ENCODE measurements around the gene RAB11FIP3.

Gene RAB11FIP3

DNA sequence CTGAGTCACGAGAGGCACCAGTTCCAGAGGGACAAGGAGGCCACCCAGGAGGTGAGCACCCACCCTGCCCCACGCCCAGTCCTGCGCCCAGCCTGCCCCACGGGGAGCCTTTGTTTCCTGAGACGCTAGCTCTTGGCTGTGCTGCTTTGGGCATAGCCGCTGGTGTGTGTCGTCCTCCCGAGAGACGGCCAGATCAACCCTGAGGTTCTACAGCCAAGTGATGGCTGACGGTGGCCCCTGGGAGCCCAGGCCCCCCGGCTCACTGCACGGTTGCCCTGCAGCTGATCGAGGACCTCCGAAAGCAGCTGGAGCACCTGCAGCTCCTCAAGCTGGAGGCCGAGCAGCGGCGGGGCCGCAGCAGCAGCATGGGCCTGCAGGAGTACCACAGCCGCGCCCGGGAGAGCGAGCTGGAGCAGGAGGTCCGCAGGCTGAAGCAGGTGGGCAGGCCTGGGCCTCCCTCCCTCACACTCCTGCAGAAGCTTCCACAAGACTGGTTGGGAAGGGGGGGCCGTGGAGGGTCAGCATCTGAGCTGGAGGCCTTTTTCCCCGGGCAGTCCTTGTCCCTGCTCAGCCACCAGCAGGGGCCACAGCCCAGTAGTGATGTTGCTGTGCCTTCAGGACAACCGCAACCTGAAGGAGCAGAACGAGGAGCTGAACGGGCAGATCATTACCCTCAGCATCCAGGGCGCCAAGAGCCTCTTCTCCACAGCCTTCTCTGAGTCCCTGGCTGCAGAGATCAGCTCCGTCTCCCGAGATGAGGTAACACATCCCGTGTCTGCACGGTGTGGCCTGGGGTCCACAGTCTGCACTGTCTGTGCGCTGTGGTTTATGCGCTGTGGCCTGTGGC is 94.6 kb downstream of the RAB11FIP3 start:
- DNase-seq: no peak

DNA sequence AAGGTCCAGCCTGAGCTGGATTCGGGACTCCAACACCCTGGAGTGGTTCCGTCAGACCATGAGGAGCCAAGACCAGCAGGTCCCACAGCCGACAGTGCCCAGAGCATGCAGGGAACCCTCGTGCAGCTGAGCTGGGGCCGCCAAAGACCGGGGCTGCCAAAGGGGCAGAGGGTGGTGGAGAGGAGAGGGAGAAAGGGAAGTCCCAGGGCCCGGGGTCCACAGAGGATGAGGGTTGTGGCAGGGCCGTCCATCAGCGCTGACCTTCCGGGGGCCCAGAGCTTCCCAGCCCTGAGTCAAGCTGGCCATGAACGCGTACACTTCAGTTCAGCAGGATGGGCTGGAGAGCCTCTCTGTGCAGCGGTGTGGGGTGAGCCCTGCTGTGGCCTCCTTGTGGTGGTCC is 95.4 kb downstream of the RAB11FIP3 start:
- no peak for DNase-seq

DNA sequence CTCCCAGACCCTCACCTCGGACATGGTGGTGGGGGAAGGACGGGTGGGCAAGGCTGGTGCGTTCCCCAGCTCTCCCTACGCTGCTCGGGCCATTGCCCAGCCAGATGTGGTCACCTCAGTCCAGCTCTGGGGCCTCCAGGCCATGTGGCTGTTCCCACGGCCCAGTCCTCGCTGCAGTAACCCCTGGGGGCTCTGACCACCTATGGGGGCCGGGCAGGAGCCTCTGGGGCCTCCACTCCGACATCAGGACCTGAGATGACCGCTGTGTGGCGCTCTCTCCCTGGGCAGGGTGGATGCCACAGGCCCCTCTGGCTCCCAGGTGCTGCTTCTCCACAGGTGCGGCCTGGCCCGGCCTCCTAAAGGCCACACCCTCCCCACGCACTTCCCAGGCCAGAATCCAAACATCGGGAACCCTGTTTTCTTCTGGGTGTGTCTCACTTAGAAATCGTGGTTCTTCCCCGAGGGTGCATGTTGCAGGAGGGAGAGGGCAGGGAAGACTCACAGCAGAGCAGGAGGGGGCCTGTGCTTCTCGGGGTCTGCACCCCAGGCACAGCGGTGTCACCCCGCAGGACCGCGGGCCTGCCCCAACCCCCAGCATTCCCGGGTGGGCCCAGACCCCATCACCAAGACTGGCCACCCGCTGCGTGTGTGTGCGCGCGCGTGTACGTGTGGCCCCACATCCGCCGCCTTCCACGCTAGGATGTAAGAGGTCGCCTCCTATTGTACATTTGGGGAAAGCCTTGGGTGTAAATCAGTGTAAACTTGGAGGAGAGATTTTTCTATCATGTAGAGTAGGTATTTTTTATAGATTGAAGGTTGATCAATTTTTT is 96.1 kb downstream of the RAB11FIP3 start:
- no peak for DNase-seq

DNA sequence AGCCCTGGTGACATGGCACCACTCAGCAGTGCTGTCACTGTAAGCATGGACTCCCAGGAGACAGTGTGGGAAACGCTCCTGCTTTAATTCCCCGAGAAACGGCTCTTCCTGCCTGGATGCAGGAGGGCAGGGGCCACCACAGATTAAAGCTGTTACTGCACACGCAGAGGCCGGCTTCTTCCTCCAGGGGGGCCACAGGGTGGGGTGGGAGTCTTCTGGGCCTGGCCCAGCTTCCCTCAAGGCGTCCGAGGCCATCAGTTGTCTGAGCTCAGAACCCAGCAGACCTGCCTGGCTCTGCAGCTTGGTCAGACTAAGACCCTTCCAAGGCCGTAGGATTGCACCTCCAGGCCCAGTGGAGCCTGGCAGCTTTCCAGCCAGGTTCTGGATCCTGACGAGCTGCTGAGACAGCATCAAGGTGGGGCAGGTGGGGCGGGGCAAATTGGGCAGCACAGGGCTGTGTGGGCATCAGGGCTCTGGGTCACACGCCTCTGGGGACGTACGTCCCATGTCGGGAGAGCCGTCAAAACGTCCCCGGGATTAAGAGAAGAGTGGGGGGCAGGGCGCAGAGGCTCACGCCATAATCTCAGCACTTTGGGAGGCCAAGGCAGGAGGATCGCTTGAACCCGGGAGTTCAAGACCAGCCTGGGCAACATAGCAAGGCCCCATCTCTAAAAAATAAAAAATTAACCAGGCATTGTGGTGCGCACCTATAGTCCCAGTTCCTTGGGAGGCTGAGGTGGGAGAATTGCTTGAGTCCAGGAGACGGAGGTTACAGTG is 97.1 kb downstream of the RAB11FIP3 start:
- no peak for DNase-seq

DNA sequence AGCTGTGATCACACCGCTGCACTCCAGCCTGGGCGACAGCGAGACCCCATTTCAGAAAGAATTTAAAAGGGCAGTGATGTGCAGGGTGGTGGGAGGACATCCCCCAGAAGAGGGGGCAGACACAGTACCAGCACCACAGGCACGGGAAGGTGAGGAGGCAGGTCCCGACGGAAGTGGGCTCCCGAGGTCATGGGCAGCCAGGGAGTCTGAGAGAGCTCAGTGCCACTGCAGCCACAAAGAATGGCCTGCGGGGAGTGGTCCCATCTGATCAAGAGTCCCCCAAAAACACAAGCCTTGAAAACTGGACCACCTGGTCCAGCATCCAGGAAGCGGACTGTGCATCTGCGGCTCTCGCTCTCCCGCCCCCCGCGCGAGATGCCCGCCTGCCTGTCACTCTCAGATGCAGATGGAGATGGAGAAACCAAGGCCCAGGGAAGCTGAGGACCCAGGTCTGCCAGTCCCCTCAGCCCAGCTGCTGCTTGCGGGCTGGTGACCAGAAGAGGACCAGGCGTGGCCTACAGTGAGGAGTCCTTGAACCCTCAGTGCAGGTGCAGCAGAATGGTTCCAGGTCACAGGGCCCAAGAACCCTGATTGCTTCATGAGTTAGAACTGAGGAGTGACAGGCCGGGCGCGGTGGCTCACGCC is 97.8 kb downstream of the RAB11FIP3 start:
- DNase-seq: no peak

DNA sequence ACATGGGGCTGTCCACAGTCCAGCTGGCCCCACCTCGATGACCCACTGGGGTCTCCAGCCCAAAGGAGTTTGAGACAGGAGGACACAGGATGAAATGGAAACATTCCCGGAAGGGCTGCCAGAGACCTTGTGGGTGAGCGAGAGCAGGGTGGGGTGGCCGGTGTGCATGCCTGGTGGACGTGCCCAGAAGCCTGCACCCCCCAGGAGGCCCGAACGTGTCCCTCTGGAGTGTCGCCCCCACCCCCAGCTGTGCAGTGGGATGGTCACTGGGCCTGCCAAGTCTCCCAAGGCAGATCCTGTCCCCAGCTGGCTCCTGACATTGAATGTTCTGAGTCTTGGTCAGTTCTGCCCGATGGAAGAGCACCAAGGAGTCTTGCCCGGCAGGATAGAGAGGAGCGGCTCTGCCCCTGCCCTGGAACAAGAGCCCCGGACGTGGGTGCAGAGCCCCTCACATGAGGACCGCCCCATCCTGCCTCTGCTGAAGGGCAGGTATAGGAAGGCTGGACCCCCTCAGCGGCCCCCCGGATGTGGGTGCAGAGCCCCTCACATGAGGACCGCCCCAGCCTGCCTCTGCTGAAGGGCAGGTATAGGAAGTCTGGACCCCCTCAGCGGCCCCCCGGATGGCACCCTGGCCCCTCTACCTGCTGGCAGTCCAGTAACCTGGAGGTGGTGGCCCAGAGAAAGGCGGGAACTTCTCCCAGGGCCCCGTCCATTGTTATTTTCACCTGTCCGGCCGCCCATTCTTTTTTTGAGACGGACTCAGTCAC is 99.0 kb downstream of the RAB11FIP3 start:
- no peak for DNase-seq

DNA sequence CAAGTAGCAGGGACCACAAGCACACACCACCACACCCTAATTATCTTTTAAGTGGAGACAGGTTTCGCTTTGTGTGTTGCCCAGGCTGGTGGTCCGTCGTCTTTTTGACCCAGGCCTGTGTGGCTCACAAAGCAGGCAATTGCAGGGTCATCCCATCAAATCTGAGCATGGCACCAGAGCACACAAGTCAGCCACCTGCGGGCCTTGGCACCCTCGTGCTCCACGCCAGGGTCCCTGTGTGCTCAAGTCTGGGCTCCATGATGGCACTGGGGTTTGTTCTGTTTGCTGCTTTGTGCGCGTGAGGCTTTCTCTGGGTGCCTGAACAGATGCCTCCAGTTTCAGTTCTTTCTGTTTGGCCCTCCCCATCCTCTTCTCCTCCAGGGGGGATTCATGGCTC is 99.7 kb downstream of the RAB11FIP3 start:
- no peak for DNase-seq

DNA sequence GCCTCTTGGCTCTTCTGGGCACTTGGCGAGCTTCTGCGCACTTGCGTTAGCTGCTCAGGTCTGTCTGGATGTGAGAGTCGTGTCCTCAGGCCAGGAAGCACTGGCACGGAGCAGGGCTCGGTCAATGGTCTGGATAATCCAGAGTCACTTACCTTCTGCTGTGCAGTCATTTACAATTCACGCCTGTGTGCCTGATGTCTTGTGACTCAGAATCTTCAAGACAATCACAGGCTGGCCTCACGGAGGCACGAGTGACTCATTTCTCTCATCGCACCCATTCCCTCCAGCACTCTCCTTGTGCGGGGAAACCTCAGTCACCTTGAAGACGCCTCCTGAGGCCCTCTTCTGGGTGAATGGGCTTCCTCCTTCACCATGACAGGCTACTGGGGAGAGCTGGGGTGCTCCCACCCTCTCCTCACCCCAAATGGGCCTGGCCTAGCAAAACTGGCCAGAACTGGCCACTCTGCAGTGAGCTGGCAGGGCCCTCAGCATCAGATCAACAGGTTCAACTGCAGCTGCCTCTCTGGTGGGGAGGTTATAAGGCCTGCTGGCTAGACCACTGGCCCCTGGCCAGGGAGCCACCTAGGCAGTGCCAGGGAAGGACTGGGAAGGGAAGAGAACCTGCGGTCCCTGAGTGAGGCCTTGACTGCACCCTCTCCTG is 100.2 kb downstream of the RAB11FIP3 start:
- no peak for DNase-seq

DNA sequence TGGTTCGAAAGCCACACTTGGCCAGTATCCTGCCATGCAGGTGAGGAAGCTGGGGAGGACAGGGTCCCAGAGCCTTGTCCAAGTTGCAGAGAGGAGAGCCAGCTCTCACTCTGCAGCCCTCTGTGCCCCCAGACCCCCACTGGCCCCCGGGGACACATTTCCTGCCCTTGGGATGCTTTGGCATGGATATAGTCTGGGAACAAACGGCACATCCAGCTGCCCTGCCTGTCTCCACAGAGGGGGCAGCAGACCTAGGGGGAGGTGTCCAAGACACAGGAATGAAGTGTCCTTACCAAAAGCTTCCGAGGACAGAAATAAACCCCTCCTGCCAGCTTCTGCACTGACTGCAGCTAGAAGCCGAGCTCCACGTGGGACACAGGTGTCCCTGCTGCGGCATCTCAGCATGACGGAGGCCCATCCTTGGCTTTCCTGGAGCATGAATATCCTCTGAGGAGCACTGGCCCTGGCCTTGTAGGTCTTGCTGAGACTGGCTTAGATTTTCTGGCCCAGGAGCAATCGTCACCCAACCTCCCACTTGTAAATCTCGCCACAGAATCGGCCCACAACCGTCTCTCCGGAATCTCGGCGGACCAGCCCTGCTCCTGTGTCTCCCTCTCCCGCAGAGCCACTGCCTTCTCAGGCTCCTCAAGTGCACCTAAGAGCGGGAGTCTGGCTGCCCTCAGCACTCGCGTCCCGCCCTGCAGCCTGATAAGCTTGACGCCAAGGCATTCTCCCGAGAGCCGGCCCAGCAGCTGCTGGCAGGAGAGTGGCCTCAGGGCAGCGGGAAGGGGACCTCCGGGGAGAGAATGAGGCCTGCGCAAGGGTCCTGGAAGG is 100.9 kb downstream of the RAB11FIP3 start:
- DNase-seq: no peak

DNA sequence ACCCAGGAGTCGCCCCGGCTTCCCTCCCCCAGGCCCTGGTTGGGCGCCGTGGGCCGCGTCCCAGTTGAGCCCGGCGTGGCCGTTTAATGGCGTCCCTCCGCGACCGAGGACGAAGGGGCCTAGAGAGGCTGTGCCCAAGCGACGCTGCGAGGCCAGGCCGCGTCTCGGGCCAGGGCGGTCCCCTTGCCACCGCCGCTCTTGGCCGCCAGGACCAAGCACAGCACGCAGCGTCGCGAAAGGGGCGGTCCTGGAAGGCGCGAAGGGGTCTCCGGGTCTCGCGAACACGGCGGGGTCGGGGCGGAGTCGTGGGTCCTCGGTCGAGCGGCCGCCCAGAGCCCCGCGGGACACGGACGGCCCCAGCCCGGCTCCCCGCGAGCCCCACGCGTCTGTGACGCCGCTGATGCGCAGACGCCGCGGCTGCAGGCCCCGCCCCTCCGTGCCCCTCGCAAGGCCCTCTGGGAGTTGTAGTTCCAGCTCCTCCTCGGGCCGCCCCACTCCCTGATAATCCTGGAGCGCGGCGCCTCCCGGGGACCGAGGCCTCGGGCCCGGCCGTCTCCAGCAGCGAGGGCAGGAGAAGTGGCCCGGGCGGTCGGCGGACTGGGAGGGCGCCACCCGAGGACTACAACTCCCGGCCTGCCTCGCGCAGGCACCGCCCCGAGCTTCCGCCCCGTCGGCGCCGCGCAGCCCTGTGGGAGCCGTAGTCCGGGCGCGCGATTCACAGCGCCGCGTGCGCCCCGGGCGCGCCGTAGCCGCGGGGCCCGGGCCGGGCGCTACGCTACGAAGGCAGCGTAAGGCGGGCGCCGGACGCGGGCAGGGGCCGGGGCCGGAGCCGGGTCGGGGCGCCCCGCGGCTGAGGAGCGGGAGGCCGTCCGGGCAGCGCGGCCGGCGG is 101.8 kb downstream of the RAB11FIP3 start, which contains the start of gene CAPN15:
CAPN15 (plus strand) TSS at position 698 of the 889 bp plus-strand sequence. CDS start 19,127 bp downstream, outside the sequence.
- no peak for DNase-seq

DNA sequence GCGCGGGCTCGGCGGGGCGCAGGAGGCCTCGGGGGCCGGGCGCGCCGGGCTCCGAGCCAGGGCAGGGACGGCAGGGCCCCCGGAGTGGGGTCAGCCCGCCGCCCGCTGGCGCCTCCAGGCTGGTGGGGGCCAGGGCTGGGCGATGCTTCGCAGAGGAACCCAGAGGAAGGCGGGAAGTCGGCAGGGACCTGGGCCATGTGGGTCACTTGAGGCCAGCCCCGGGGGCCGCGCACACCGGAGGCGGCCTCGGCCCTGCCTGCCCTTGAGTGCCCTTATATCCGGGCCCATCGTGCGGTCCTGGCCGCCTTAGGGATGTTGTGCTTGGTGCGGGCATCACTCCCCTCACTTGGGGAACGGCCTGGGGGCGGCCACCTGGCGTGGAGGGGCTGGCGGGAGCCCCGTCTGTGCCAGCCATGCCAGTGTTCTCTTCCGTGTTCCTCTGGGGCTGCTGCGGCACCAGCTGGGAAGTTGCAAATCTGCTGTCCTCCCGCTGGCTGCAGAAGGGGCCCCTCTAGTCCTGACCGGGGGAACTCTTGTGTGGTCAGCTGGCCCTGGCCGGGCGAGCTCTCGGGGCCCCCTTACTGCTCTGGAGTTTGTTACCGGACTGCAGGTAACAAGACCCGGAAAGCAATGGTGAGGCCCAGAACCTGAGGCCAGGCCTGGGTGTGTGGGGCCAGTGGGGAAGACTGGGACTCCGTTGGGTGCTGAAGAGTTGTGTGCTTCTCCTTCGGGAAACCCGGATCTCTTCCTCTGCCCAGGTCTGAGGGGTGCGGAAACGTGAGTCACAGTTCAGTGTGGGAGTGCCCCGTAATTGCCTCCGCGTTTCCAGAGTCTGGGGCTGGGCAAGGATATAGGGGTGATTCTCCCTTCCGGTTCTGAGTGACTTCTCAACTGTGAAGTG is 102.9 kb downstream of the RAB11FIP3 start:
- DNase-seq: no peak

DNA sequence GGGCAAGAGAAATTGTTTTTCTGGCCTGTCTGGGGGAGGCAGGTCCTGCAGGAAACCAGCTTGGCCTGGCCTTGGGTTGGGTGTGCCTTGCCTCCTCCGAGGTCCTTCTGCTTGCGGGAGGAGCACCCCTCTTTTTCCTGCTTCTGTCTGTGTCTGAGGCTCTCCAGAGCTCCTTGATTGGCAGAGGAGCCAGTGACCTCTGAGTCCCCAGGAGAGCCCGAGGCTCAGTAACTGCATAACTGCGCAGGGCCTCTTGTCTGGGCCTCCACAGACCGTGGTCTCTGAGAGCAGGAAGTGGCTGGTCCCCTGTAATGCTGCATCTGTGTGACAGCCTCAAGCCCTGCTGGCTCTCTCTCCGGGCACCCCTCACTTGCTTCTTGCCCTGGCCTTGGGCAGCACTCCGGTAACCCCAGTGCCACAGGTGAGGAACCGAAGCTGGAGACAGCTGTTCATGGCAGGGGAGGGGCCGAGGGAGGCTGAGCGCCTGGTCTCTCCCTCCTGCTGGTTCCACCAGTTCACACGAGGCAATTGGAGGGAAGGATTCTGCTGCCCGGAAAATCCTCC is 103.6 kb downstream of the RAB11FIP3 start:
- no peak for DNase-seq

DNA sequence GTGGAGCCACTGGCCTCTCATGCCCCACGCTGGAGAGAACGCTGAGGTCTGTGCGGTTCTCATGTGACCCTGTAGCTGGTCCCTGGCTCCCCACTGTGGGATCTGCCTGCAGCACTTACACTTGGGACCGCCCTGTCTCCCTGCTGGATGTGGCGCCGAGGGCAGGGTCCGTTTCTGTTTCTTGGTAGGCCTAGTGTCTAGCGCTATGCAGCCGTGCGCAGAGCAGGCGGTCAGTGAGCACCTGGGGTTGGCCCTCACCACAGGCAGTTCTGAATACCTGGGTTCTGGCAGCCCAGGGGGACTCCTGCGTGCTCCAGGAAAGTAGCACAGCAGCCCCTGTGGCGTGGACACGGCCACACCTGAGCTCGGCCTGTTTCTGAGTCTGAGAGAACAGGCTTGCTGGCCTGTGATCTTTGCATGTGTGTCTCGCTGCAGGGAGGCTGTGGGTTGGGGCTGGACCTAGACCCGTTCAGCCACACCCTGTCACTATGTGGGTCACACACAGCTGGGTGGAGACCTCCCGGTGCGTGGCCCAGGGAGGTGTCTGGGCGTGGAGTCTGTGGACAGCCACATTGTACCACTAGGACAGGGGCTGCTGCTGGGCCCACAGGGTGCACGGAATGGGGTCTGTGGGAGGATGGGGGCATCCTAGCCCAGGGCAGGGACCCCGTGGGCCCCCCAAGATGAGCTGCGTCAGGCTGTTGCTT is 104.8 kb downstream of the RAB11FIP3 start:
- DNase-seq: no peak

DNA sequence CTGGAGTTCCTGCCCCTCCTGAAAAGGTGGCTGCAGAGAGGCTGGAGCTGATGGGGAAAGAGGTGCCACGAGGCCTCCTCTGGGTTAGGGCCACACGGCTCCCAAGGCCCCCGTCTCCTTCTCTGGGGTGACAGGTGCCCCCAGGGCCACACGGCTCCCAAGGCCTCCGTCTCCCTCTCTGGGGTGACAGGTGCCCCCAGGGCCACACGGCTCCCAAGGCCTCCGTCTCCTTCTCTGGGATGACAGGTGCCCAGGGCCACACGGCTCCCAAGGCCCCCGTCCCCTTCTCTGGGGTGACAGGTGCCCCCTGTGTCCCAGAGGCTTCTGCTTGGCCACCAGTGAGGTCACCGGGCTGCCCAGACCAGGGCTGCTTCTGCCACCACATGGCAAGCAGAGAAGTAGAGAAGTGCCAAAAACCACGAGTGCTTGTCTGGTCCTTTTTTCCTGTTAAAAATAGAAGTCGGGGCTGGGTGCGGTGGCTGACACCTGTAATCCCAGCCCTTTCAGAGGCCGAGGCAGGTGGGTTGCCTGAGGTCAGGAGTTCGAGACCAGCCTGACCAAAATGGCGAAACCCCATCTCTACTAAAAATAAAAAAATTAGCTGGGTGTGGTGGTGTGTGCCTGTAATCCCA is 106.2 kb downstream of the RAB11FIP3 start:
- no peak for DNase-seq

DNA sequence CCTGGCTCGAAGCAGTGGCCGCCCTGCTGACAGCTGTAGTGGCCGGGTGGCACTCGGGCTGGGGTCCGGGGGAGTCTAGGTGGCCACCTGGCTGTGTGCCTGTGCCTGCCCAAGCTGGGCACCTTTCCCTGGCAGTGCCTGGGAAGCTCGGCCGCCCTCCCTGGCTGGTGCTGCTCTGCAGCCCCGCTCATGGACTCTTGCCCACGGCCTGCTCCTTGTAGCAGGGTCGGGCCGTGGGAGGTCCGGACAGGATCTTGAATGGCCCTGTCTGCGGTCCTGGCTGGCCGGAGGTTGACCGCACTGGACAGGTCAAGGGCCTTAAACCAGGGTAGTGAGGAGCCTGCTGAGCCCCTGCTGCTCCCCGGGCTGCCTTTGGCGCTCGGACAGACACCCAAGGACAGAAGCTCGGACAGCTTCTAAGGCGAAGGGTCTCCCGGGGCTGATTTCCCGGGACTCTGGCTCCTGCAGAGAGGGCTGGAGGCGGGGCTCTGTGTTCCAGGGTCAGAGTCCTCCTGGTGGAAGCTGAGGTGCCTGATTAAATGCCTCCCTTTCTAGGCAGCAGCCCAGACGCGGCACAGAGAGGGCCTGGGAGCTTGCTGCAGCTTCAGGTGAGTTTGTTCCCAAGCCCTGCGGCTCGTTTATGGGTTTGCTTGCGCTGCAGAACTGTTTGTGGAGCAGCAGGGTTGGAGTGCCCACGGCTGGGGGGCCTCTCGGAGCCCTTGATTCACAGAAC is 108.1 kb downstream of the RAB11FIP3 start:
- no peak for DNase-seq

DNA sequence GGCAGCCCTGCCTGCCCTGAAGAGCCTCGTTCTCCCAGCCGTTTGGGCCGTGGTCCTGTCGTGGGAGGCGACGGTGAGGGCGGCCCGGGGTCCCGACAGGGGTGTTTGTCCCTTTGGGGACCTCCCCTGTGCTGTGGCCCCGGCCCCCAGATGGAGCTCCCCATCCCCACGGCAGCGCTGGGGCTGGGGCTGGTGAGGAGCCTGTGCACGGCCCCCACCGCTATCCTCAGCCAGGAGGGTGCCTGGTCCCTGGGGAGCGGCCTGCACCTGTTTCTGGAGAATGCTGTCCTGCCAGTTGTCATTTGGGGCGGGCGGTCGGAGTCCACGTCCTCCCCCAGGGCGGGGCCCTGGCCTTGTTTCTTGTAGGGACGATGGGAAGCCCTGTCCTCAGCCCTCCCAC is 108.7 kb downstream of the RAB11FIP3 start:
- DNase-seq: no peak

All from NCI-H1048 (cell line).